ENCODE results near the gene CD1B.

- no peak for TF ChIP-seq CTCF (IDR thresholded peaks at IDR 0.05)
- TF ChIP-seq POLR2A (IDR thresholded peaks at IDR 0.05) = no peak
Measured at GRCh38 chr1:158357441-158357840, 26.1 kb upstream of the CD1B start.
